Sigmoid colon (tissue), 7 donors: Measurements from ENCODE around the gene STX12. TPM values are rescaled to one million over a fixed set of nuclear protein-coding genes. Genes with fewer than 3 reads are reported as not detected.

ENCODE experiments used
- DNase-seq: peaks from one replicate; pipeline ENCODE4 v3.0.0-alpha.2; 2019
- H3K27ac ChIP-seq, 4 donors: fragments of 200-600 bp; sonication (generic); one replicate each; pipeline ENCODE4 v1.5.1; 2016 to 2019; ENCODE audit warnings: mild to moderate bottlenecking in 1 of 4
- H3K27me3 ChIP-seq, 3 donors: fragments of 200-600 bp; sonication (generic); one replicate each; pipeline ENCODE4 v1.5.1; 2019; ENCODE audit warnings: mild to moderate bottlenecking in 1 of 3
- H3K36me3 ChIP-seq, 4 donors: fragments of 200-600 bp; sonication (generic); one replicate each; pipeline ENCODE4 v1.5.1; 2016 to 2019
- H3K4me1 ChIP-seq, 4 donors: fragments of 200-600 bp; sonication (generic); one replicate each; pipeline ENCODE4 v1.5.1; 2017 to 2019
- H3K4me3 ChIP-seq, 4 donors: fragments of 200-600 bp; sonication (generic); one replicate each; pipeline ENCODE4 v1.5.1; 2017 to 2019; ENCODE audit warnings: mild to moderate bottlenecking in 2 of 4, moderate library complexity in 1 of 4
- H3K9me3 ChIP-seq, 4 donors: fragments of 200-600 bp in 3 of 4; sonication (generic) in 3 of 4; one replicate each; pipeline versions ENCODE4 v1.5.1 to v1.6.1; 2013 to 2019
- CTCF ChIP-seq, 4 experiments: fragments of 450-650 bp in 3 of 4; fragments of 200-600 bp in 1 of 4; IDR thresholded peaks; one replicate each; pipeline ENCODE4 v1.5.1; 2016 to 2019; ENCODE audit warnings: antibody characterized with exemption in 4 of 4, mild to moderate bottlenecking in 3 of 4, moderate library complexity in 2 of 4
- EP300 ChIP-seq, 4 donors: sonication (generic); formaldehyde crosslinking; IDR thresholded peaks; one replicate each; pipeline ENCODE4 v1.6.1; 2017; ENCODE audit warnings: antibody characterized with exemption in 4 of 4
- POLR2A ChIP-seq, 2 donors: fragments of 450-650 bp; IDR thresholded peaks; one replicate each; pipeline ENCODE4 v1.6.1; 2016; ENCODE audit warnings: antibody characterized with exemption in 2 of 2, mild to moderate bottlenecking in 2 of 2, moderate library complexity in 2 of 2
- POLR2AphosphoS5 ChIP-seq, 4 donors: sonication (generic); formaldehyde crosslinking; IDR thresholded peaks; one replicate each; pipeline ENCODE4 v1.6.1; 2017; ENCODE audit warnings: antibody characterized with exemption in 4 of 4
- WGBS, 2 donors: extraction: QIAGEN DNeasy Blood & Tissue Kit; methylation state at CpG; one replicate each; pipeline ENCODE4 v1.1.7; 2013; 5-methylcytosine and 5-hydroxymethylcytosine counted together
- intact Hi-C: fragments of 100-400 bp; cut with DNase I; formaldehyde crosslinking; loops from one replicate; pipeline ENCODE4 v1.15.1; 2023
- polyA plus RNA-seq, 3 donors: library from polyadenylated mRNA; stranded (reverse); fragments of 200-250 nt; gene quantifications; one replicate each; pipeline ENCODE4 v1.2.3, GENCODE V29; 2013
- total RNA-seq, 4 donors: library from RNA; depleted of rRNA; stranded (reverse); fragments of >200 nt; gene quantifications; one replicate each; pipeline ENCODE4 v1.1.0, GENCODE V29; 2016
- donor health status: healthy with polysubstance abuse.
- donor health status: Bipolar disorder and iron deficiency.
- donor health status: healthy.

The STX12 gene
- total and polyA plus RNA-seq, 7 donors = 38.5 to 78.6 (median 54.2) TPM

- Histone ChIP-seq H3K4me3 (no peak overlapping the region), H3K4me1 (peaks cover 0 to 31% (median 23%) of the 10 kb centered on the region in 4 donors), H3K27me3 (no peaks in the 10 kb centered on the region), H3K9me3 (no peaks in the 10 kb centered on the region), H3K27ac (no peak overlapping the region), H3K36me3 (peaks cover 0 to 16% (median 0%) of the 10 kb centered on the region in 4 donors)
- 87 to 94% methylated on average over 3 of the region's 3 CpGs for WGBS, 2 donors
- DNase-seq = no peak
- TF ChIP-seq POLR2AphosphoS5 (IDR thresholded peaks at IDR 0.05) (no peak), EP300 (IDR thresholded peaks at IDR 0.05) (no peak), POLR2A (IDR thresholded peaks at IDR 0.05) (no peak)
- intact Hi-C loops = no loop called here
Measured at GRCh38 chr1:27778056-27778455, 5.0 kb downstream of the STX12 start.

GRCh38 chr1:27779122-27779521, 6.1 kb downstream of the STX12 start:
- H3K27ac ChIP-seq = no peak overlapping the region
- no peaks in the 10 kb centered on the region for H3K9me3 ChIP-seq
- H3K27me3 ChIP-seq = no peaks in the 10 kb centered on the region
- no peak overlapping the region for H3K4me3 ChIP-seq
- 45 to 80% methylated on average over 4 of the region's 4 CpGs for WGBS, 2 donors
- H3K36me3 ChIP-seq = peaks cover 0 to 16% (median 0%) of the 10 kb centered on the region in 4 donors
- peaks cover 0 to 24% (median 19%) of the 10 kb centered on the region in 4 donors for H3K4me1 ChIP-seq
- TF ChIP-seq CTCF (IDR thresholded peaks at IDR 0.05) = no peak
- TF ChIP-seq EP300 (IDR thresholded peaks at IDR 0.05) = no peak
- TF ChIP-seq POLR2A (IDR thresholded peaks at IDR 0.05) = no peak
- no peak for TF ChIP-seq POLR2AphosphoS5 (IDR thresholded peaks at IDR 0.05)
- no peak for DNase-seq
- intact Hi-C loops = no loop called here

GRCh38 chr1:27782950-27783349, 9.9 kb downstream of the STX12 start:
- H3K27me3 ChIP-seq = no peaks in the 10 kb centered on the region
- intact Hi-C loops = no loop called here
- H3K36me3 ChIP-seq = peaks cover 0 to 6% (median 0%) of the 10 kb centered on the region in 4 donors
- WGBS, 2 donors = 95 to 96% methylated on average over 3 of the region's 3 CpGs
- no peak for TF ChIP-seq EP300 (IDR thresholded peaks at IDR 0.05)
- H3K4me1 ChIP-seq = peaks cover 0 to 22% (median 0%) of the 10 kb centered on the region in 4 donors
- no peak for DNase-seq
- no peaks in the 10 kb centered on the region for H3K9me3 ChIP-seq
- no peak overlapping the region for H3K4me3 ChIP-seq
- H3K27ac ChIP-seq = no peak overlapping the region

GRCh38 chr1:27784700-27785099, 11.7 kb downstream of the STX12 start:
- intact Hi-C loops = no loop called here
- Histone ChIP-seq H3K4me1 (peaks cover 0 to 35% (median 3%) of the 10 kb centered on the region in 4 donors), H3K27me3 (no peaks in the 10 kb centered on the region), H3K27ac (no peak overlapping the region), H3K9me3 (no peaks in the 10 kb centered on the region), H3K36me3 (peaks cover 0 to 6% (median under 1%) of the 10 kb centered on the region in 4 donors), H3K4me3 (no peak overlapping the region)
- no peak for DNase-seq
- TF ChIP-seq POLR2AphosphoS5 (IDR thresholded peaks at IDR 0.05) = no peak
- no peak for TF ChIP-seq POLR2A (IDR thresholded peaks at IDR 0.05)
- no peak for TF ChIP-seq CTCF (IDR thresholded peaks at IDR 0.05)
- TF ChIP-seq EP300 (IDR thresholded peaks at IDR 0.05) = no peak
- WGBS, 2 donors = 98 to 100% methylated on average over 1 of the region's 1 CpG

- H3K4me1 ChIP-seq = peaks cover 0 to 35% (median 6%) of the 10 kb centered on the region in 4 donors
- TF ChIP-seq POLR2A (IDR thresholded peaks at IDR 0.05) (no peak), POLR2AphosphoS5 (IDR thresholded peaks at IDR 0.05) (no peak), EP300 (IDR thresholded peaks at IDR 0.05) (no peak), CTCF (IDR thresholded peaks at IDR 0.05) (no peak)
- H3K27ac ChIP-seq = no peak overlapping the region
- no peaks in the 10 kb centered on the region for H3K9me3 ChIP-seq
- peaks cover 6 to 16% (median 10%) of the 10 kb centered on the region in 4 donors for H3K36me3 ChIP-seq
- no peaks in the 10 kb centered on the region for H3K27me3 ChIP-seq
- DNase-seq = no peak
- intact Hi-C loops = no loop called here
- H3K4me3 ChIP-seq = no peak overlapping the region
Measured at GRCh38 chr1:27785781-27786455, 12.9 kb downstream of the STX12 start.

- H3K27ac ChIP-seq = no peak overlapping the region
Measured at GRCh38 chr1:27787895-27788294, 14.9 kb downstream of the STX12 start.

More at GRCh38 chr1:27787895-27788294, 14.9 kb downstream of the STX12 start:
- peaks cover 0 to 35% (median 6%) of the 10 kb centered on the region in 4 donors for H3K4me1 ChIP-seq
- peaks cover 6 to 30% (median 19%) of the 10 kb centered on the region in 4 donors for H3K36me3 ChIP-seq
- intact Hi-C loops = no loop called here
- DNase-seq = no peak
- H3K4me3 ChIP-seq = no peak overlapping the region
- no peaks in the 10 kb centered on the region for H3K9me3 ChIP-seq
- TF ChIP-seq EP300 (IDR thresholded peaks at IDR 0.05) = no peak
- no peak for TF ChIP-seq CTCF (IDR thresholded peaks at IDR 0.05)
- no peak for TF ChIP-seq POLR2A (IDR thresholded peaks at IDR 0.05)
- TF ChIP-seq POLR2AphosphoS5 (IDR thresholded peaks at IDR 0.05) = no peak
- no peaks in the 10 kb centered on the region for H3K27me3 ChIP-seq
